A549 (cell line): ENCODE results near the gene LCN15.

Experiments used
- BHLHE40 ChIP-seq: IDR thresholded peaks from 2 replicates; pipeline ENCODE4 v1.6.1; 2012; ENCODE audit warnings: low read depth, low read length, inconsistent platforms
- CEBPB ChIP-seq, 2 experiments: fragments of >200 bp in 1 of 2; sonication (Bioruptor Twin) in 1 of 2; formaldehyde crosslinking in 1 of 2; IDR thresholded peaks; 2 replicates each; pipeline ENCODE4 v1.6.1; 2012 to 2016
- CHD2 ChIP-seq: fragments of 150-350 bp; IDR thresholded peaks from 2 replicates; pipeline ENCODE4 v1.6.1; 2014; ENCODE audit warnings: low read length; ENCODE audit not compliant: partially characterized antibody
- KDM5A ChIP-seq: fragments of 200-600 bp; sonication (generic); IDR thresholded peaks from 2 replicates; pipeline ENCODE4 v1.6.1; 2016; ENCODE audit warnings: antibody characterized with exemption, mild to moderate bottlenecking
- MAZ ChIP-seq: fragments of 150-350 bp; IDR thresholded peaks from 2 replicates; pipeline ENCODE4 v1.6.1; 2014; ENCODE audit warnings: antibody characterized with exemption, low read depth, low read length, borderline replicate concordance
- NR3C1 ChIP-seq: fragments of >200 bp; sonication (Bioruptor Twin); formaldehyde crosslinking; IDR thresholded peaks from 3 replicates; pipeline ENCODE4 v1.6.1; 2017
- POLR2A ChIP-seq: IDR thresholded peaks from 2 replicates; pipeline ENCODE4 v1.6.1; 2012; ENCODE audit warnings: mild to moderate bottlenecking, low read length
- RARB ChIP-seq: fragments of 250-450 bp; sonication (Bioruptor Pico); IDR thresholded peaks from 2 replicates; pipeline ENCODE4 v1.8.0; 2021; ENCODE audit warnings: mild to moderate bottlenecking, moderate library complexity
- RCOR1 ChIP-seq: fragments of 150-350 bp; IDR thresholded peaks from 2 replicates; pipeline ENCODE4 v1.6.1; 2014; ENCODE audit warnings: antibody characterized with exemption, low read length, low read depth
- RFX5 ChIP-seq: fragments of 450-650 bp; IDR thresholded peaks from 2 replicates; pipeline ENCODE4 v1.7.1; 2014; ENCODE audit warnings: antibody characterized with exemption, mild to moderate bottlenecking, moderate library complexity
- ZFP36 ChIP-seq: fragments of 450-650 bp; IDR thresholded peaks from 2 replicates; pipeline ENCODE4 v1.6.1; 2014; ENCODE audit warnings: borderline replicate concordance; ENCODE audit not compliant: partially characterized antibody
- TF ChIP-seq, protein P1 (sequence below): fragments of 450-650 bp; IDR thresholded peaks from 2 replicates; pipeline ENCODE4 v1.6.1; 2014; ENCODE audit warnings: antibody characterized with exemption
- TF ChIP-seq, protein P2 (sequence below): fragments of >200 bp; sonication (Bioruptor Twin); formaldehyde crosslinking; IDR thresholded peaks from 3 replicates; pipeline ENCODE4 v1.5.1; 2016
- TF ChIP-seq, protein P3 (sequence below): IDR thresholded peaks from 2 replicates; pipeline ENCODE4 v1.6.1; 2012

DNA sequence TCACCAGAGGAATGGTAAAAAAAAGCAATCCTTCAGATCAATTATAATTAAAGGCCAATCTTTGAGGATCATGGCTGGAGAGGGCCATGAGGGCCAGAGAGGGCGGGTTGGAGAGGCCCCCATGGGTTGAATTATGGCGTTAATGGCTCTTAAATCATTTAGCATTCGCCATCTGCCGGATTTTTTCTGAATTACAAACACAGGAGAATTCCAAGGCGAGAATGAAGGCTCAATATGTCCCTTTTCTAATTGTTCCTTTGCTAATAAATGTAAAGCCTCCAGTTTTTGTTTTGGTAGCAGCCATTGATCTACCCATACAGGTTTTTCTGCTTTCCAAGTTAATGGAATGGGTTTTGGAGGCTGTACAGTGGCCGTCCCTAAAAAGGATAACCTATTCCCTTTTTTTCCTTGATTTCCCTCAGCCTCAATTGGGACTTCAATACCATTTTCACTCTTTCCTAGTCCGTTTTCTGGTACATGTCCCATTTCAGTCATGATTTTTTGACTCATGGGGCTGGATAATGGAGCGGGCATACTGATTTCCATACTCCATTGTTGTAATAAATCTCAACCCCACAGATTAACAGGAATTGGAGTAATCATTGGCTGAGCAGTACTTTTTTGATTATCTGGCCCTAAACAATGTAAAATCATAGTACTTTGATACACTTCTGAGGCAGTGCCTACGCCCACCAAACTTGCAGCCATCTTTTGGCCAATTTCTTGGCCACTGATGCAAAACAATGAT is 20.1 kb upstream of the LCN15 start:
- no peak for TF ChIP-seq RARB (CRISPR knock-in tag)
- TF ChIP-seq NR3C1, result no peak
- TF ChIP-seq, protein P1, sequence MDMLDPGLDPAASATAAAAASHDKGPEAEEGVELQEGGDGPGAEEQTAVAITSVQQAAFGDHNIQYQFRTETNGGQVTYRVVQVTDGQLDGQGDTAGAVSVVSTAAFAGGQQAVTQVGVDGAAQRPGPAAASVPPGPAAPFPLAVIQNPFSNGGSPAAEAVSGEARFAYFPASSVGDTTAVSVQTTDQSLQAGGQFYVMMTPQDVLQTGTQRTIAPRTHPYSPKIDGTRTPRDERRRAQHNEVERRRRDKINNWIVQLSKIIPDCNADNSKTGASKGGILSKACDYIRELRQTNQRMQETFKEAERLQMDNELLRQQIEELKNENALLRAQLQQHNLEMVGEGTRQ, result no peak
- TF ChIP-seq, protein P2, sequence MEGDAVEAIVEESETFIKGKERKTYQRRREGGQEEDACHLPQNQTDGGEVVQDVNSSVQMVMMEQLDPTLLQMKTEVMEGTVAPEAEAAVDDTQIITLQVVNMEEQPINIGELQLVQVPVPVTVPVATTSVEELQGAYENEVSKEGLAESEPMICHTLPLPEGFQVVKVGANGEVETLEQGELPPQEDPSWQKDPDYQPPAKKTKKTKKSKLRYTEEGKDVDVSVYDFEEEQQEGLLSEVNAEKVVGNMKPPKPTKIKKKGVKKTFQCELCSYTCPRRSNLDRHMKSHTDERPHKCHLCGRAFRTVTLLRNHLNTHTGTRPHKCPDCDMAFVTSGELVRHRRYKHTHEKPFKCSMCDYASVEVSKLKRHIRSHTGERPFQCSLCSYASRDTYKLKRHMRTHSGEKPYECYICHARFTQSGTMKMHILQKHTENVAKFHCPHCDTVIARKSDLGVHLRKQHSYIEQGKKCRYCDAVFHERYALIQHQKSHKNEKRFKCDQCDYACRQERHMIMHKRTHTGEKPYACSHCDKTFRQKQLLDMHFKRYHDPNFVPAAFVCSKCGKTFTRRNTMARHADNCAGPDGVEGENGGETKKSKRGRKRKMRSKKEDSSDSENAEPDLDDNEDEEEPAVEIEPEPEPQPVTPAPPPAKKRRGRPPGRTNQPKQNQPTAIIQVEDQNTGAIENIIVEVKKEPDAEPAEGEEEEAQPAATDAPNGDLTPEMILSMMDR, result peak; percentile 66
- no peak for TF ChIP-seq CHD2
- no peak for TF ChIP-seq RFX5
- TF ChIP-seq CEBPB (IDR thresholded peaks at IDR 0.05), result no peak
- TF ChIP-seq POLR2A, result no peak
- TF ChIP-seq KDM5A, result no peak
- no peak for TF ChIP-seq MAZ
- TF ChIP-seq RCOR1, result no peak
- no peak for TF ChIP-seq ZFP36
- TF ChIP-seq, protein P3, sequence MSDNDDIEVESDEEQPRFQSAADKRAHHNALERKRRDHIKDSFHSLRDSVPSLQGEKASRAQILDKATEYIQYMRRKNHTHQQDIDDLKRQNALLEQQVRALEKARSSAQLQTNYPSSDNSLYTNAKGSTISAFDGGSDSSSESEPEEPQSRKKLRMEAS, result no peak
- no peak for TF ChIP-seq BHLHE40
